ENCODE data around the gene DHX8. TPM values are rescaled to one million over a fixed set of nuclear protein-coding genes. Genes with fewer than 3 reads are reported as not detected.

The DHX8 gene
- total and polyA plus RNA-seq, 2 of the 4 experiments (the other 2 are of a cell fraction): 21.8 to 50.0 TPM

- Histone ChIP-seq H3K56ac (ENCODE audit: extremely low read depth, insufficient read depth, low read length) (no peak overlapping the region), H3K4me3 (ENCODE audit: insufficient read depth, low read depth, low read length) (no peak overlapping the region), H4K20me1 (ENCODE audit: insufficient read depth, low read length) (no peaks in the 10 kb centered on the region), H3K9ac (ENCODE audit: low read depth, low read length) (no peak overlapping the region), H3K36me3 (ENCODE audit: control insufficient read depth, insufficient read depth, low read length) (no peaks in the 10 kb centered on the region), H3K23ac (ENCODE audit: low read depth, low read length) (no peak overlapping the region), H2BK5ac (ENCODE audit: low read depth, low read length, poor library complexity, severe bottlenecking) (no peak overlapping the region), H3K9me1 (ENCODE audit: insufficient read depth, low read length) (0 out of 2 replicates have a peak, but pooled peaks cover under 1% of the 10 kb centered on the region), H3K18ac (ENCODE audit: low read depth, low read length) (no peak overlapping the region), H3K4me1 (ENCODE audit: control insufficient read depth, insufficient read depth, low read length) (peaks cover 2% of the 10 kb centered on the region; the same call in 1 of the 2 replicates), H4K8ac (ENCODE audit: low read depth in 2 of 2, low read length in 2 of 2) (no peak overlapping the region), H3K27me3 (ENCODE audit: control insufficient read depth, insufficient read depth, low read length) (no peaks in the 10 kb centered on the region), H2BK15ac (ENCODE audit: low read depth, low read length) (no peak overlapping the region), H2BK20ac (ENCODE audit: low read depth, low read length) (no peak overlapping the region), H3K79me1 (ENCODE audit: low read depth in 1 of 2, low read length in 2 of 2) (no peaks in the 10 kb centered on the region), H3K14ac (replicated peaks; ENCODE audit: low read depth, low read length) (no peak overlapping the region), H4K91ac (ENCODE audit: insufficient read depth, low read depth, low read length) (no peak overlapping the region), H2AK5ac (ENCODE audit: low read depth, low read length) (no peak overlapping the region), H2AK9ac (replicated peaks; ENCODE audit: low read depth, low read length, poor library complexity) (no peak overlapping the region), H2AFZ (replicated peaks; ENCODE audit: low read length, poor library complexity) (no peak overlapping the region), H3K4ac (ENCODE audit: low read depth, low read length) (no peak overlapping the region), H3K27ac (ENCODE audit: insufficient read depth, low read length) (no peak overlapping the region), H2BK120ac (ENCODE audit: low read depth, low read length) (no peak overlapping the region), H3K9me3 (ENCODE audit: control insufficient read depth, insufficient read depth, low read length) (no peaks in the 10 kb centered on the region), H3K4me2 (ENCODE audit: low read depth, low read length) (no peak overlapping the region), H4K5ac (ENCODE audit: low read depth, low read length) (no peak overlapping the region)
- no CpG with 5 or more reads among the region's 1 CpG for WGBS, 2 experiments (ENCODE audit: extremely low coverage in 2 of 2, insufficient read length in 1 of 2)
- no peak for TF ChIP-seq MAZ (IDR thresholded peaks at IDR 0.05; ENCODE audit: borderline replicate concordance, low read depth, low read length)
- in situ Hi-C loops (cut with MboI; ENCODE audit: low sequenced_read_pairs): no loop called here
- ChIA-PET CTCF (no interaction called here), POLR2A (ENCODE audit: unreplicated experiment) (no interaction called here)
- no peak for DNase-seq
- ATAC-seq (ENCODE audit: low read depth): no peak
- dilution Hi-C loops (cut with HindIII; ENCODE audit: low sequenced_read_pairs, unreplicated experiment): no loop called here
- no TSS peak for BruUV-seq (replicated peaks)
- intact Hi-C loops (cut with micrococcal nuclease): no loop called here
Observed at GRCh38 chr17:43437756-43438155, 46.0 kb upstream of the DHX8 start.
